ENCODE data around the gene SUPT6H. TPM values are rescaled to one million over a fixed set of nuclear protein-coding genes. Genes with fewer than 3 reads are reported as not detected.

SUPT6H gene
- total and polyA plus RNA-seq, 3 donors from 2014 or later = 64.8 to 129 (median 121) TPM

DNA sequence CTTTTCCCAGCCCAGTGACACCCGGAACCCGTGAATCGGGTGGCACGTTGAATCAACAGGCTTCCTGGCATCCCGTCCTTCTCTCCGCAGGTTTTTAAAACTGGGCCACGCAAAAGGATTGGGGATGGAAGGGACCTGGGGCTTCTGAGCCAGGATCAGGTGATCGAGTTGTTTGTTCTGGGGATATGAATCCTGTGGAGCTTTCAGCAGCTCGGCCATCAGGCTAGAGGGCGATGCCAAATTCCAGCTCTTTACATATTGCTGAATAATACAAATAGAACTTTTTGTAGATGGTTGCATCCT, 473 bp downstream of the SUPT6H start:
- intact Hi-C loops (cut with DNase I; ENCODE audit: low total_unique reads) = no loop called here
- Histone ChIP-seq H3K9me3 (no peaks in the 10 kb centered on the region), H3K27ac (peak overlapping the region; percentile 96 to 99), H3K36me3 (ENCODE audit: low read depth, missing control alignments) (no peaks in the 10 kb centered on the region), H3K4me1 (peaks cover 32% of the 10 kb centered on the region), H3K27me3 (no peaks in the 10 kb centered on the region), H3K4me3 (peak overlapping the region; percentile 70 to 94)
- TF ChIP-seq, protein P1, sequence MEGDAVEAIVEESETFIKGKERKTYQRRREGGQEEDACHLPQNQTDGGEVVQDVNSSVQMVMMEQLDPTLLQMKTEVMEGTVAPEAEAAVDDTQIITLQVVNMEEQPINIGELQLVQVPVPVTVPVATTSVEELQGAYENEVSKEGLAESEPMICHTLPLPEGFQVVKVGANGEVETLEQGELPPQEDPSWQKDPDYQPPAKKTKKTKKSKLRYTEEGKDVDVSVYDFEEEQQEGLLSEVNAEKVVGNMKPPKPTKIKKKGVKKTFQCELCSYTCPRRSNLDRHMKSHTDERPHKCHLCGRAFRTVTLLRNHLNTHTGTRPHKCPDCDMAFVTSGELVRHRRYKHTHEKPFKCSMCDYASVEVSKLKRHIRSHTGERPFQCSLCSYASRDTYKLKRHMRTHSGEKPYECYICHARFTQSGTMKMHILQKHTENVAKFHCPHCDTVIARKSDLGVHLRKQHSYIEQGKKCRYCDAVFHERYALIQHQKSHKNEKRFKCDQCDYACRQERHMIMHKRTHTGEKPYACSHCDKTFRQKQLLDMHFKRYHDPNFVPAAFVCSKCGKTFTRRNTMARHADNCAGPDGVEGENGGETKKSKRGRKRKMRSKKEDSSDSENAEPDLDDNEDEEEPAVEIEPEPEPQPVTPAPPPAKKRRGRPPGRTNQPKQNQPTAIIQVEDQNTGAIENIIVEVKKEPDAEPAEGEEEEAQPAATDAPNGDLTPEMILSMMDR (IDR thresholded peaks at IDR 0.05) = no peak
- TF ChIP-seq POLR2A (IDR thresholded peaks at IDR 0.05) = no peak
- WGBS, 2 donors = 0% methylated on average over 10 of the region's 10 CpGs
- no peak for DNase-seq

DNA sequence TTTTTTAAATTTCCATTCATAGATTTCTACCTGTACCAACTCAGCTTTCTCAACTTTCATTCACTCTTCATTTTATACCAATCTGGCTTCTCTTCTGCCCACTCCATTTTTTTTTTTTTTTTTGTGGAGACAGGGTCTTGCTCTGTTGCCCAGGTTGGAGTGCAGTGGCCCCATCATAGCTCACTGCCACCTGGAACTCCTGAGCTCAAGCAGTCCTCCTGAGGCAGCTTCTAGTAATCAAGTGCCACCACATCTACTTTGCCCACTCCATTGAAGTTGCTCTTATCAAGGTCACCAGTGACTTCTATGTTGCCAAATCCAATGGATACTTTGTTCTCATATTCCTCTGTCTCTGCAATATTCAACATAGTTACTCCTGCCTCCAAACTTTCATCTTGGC, 1.7 kb downstream of the SUPT6H start:
- H3K27ac ChIP-seq = peak overlapping the region in 1 of 2 donors; percentile 16
- no peaks in the 10 kb centered on the region for H3K36me3 ChIP-seq (ENCODE audit: low read depth, missing control alignments)
- intact Hi-C loops (cut with DNase I; ENCODE audit: low total_unique reads) = no loop called here
- H3K4me1 ChIP-seq = peaks cover 32% of the 10 kb centered on the region
- no peaks in the 10 kb centered on the region for H3K9me3 ChIP-seq
- no peaks in the 10 kb centered on the region for H3K27me3 ChIP-seq
- no peak overlapping the region for H3K4me3 ChIP-seq
- DNase-seq = peak; percentile 58
- no peak for TF ChIP-seq POLR2A (IDR thresholded peaks at IDR 0.05)
- TF ChIP-seq, protein P1 (IDR thresholded peaks at IDR 0.05) = no peak

DNA sequence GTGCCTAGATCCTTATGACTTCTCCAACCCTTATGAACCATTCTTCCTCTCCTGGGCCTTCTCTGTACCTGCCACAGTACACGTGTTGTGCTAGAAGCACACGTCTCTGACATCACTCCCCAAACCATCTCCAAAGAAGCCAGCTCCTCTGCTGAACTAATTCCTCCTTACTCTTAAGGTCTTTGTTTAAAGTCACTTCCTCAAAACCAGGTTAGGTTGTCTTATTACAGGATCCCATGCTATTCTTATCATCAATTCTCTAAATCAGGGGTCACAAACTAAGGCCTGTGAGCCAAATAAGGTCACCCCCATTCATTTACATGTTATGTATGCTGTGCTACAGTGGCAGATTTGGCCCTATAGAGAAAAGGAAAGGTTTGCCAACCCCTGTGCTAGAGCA, 4.0 kb downstream of the SUPT6H start:
- Histone ChIP-seq H3K4me3 (no peak overlapping the region), H3K9me3 (no peaks in the 10 kb centered on the region), H3K36me3 (ENCODE audit: low read depth, missing control alignments) (no peaks in the 10 kb centered on the region), H3K27ac (no peak overlapping the region), H3K27me3 (no peaks in the 10 kb centered on the region), H3K4me1 (peaks cover 26% of the 10 kb centered on the region)
- TF ChIP-seq POLR2A (IDR thresholded peaks at IDR 0.05) = no peak
- TF ChIP-seq, protein P1 (IDR thresholded peaks at IDR 0.05) = no peak
- DNase-seq = no peak
- 66 to 72% methylated on average over 2 of the region's 2 CpGs for WGBS, 2 donors
- intact Hi-C loops (cut with DNase I; ENCODE audit: low total_unique reads) = no loop called here

DNA sequence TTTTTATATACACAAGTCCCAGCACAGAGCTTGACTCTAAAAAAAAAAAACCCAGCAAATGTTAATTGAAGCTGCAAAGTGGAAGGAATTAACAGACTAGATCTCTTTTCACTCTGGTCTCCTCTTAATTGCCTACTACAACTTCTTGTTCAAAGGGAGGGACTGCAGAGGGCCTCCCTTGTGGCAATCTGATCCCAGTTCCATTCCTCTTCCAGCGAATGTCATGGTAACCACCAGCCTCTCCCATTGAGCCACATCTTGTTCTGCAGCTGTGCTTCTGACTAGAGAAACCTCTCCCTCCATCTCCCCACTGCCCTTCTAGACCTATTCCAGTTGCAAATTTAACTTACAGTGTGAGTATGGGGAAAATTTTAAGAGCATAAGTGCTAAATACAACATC, 5.9 kb downstream of the SUPT6H start:
- no peaks in the 10 kb centered on the region for H3K36me3 ChIP-seq (ENCODE audit: low read depth, missing control alignments)
- TF ChIP-seq, protein P1 (IDR thresholded peaks at IDR 0.05) = no peak
- TF ChIP-seq POLR2A (IDR thresholded peaks at IDR 0.05) = no peak
- H3K4me1 ChIP-seq = peaks cover 24% of the 10 kb centered on the region
- H3K9me3 ChIP-seq = no peaks in the 10 kb centered on the region
- intact Hi-C loops (cut with DNase I; ENCODE audit: low total_unique reads) = no loop called here
- no peak overlapping the region for H3K4me3 ChIP-seq
- WGBS, 2 donors = 56 to 78% methylated on average over 1 of the region's 1 CpG
- no peaks in the 10 kb centered on the region for H3K27me3 ChIP-seq
- no peak overlapping the region for H3K27ac ChIP-seq
- DNase-seq = no peak

DNA sequence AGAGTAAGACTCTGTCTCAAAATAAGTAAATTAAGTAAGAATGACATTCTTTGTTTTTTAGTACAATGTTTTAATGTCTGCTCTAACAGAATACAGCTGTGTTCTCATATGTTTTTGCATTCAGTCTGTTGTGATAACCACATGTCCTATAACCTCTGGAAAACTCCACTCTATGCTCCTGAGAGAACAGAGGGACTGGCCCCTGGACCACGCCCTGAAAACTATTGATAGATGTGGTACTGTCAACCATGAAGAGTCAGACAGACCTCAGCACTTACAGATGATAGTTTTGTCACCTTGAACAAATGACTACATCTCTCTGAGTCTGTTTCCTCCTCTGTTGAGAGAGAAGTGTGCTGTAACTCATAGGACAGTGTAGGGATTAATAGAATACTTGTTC, 7.9 kb downstream of the SUPT6H start:
- Histone ChIP-seq H3K27me3 (no peaks in the 10 kb centered on the region), H3K4me3 (no peak overlapping the region), H3K4me1 (peaks cover 4% of the 10 kb centered on the region), H3K27ac (no peak overlapping the region), H3K9me3 (no peaks in the 10 kb centered on the region), H3K36me3 (ENCODE audit: low read depth, missing control alignments) (no peaks in the 10 kb centered on the region)
- no peak for DNase-seq
- TF ChIP-seq, protein P1 (IDR thresholded peaks at IDR 0.05) = no peak
- TF ChIP-seq POLR2A (IDR thresholded peaks at IDR 0.05) = no peak
- intact Hi-C loops (cut with DNase I; ENCODE audit: low total_unique reads) = no loop called here
- 92 to 100% methylated on average over 1 of the region's 1 CpG for WGBS, 2 donors

Data from testis (tissue), 3 donors.